ENCODE data around the gene TNKS2. TPM values are rescaled to one million over a fixed set of nuclear protein-coding genes. Genes with fewer than 3 reads are reported as not detected.

TNKS2 gene
- total RNA-seq, 1 donor from 2014 or later: 36.3 TPM

- TF ChIP-seq CTCF (IDR thresholded peaks at IDR 0.05) (no peak), POLR2AphosphoS5 (IDR thresholded peaks at IDR 0.05; ENCODE audit: insufficient read depth in 1 of 2, low read depth in 1 of 2) (no peak), POLR2A (IDR thresholded peaks at IDR 0.05) (no peak)
- no peaks in the 10 kb centered on the region for H3K4me1 ChIP-seq
- no peak for DNase-seq (ENCODE audit: extremely low spot score in 2 of 2)
- no peak overlapping the region for H3K4me3 ChIP-seq
- no peaks in the 10 kb centered on the region for H3K9me3 ChIP-seq
- no peak overlapping the region for H3K27ac ChIP-seq
- no peaks in the 10 kb centered on the region for H3K27me3 ChIP-seq
- H3K36me3 ChIP-seq: no peaks in the 10 kb centered on the region
- intact Hi-C loops (cut with DNase I): no loop called here
Measured at GRCh38 chr10:91772461-91772860, 25.8 kb upstream of the TNKS2 start.

- Histone ChIP-seq H3K36me3 (no peaks in the 10 kb centered on the region), H3K27ac (no peak overlapping the region), H3K9me3 (no peaks in the 10 kb centered on the region), H3K4me3 (no peak overlapping the region), H3K27me3 (no peaks in the 10 kb centered on the region), H3K4me1 (no peaks in the 10 kb centered on the region)
- DNase-seq (ENCODE audit: extremely low spot score in 2 of 2): no peak
- intact Hi-C loops (cut with DNase I): no loop called here
- no peak for TF ChIP-seq CTCF (IDR thresholded peaks at IDR 0.05)
- no peak for TF ChIP-seq POLR2AphosphoS5 (IDR thresholded peaks at IDR 0.05; ENCODE audit: insufficient read depth in 1 of 2, low read depth in 1 of 2)
- TF ChIP-seq POLR2A (IDR thresholded peaks at IDR 0.05): no peak
Measured at GRCh38 chr10:91772869-91773268, 25.4 kb upstream of the TNKS2 start.

- H3K27ac ChIP-seq: no peak overlapping the region
- no peaks in the 10 kb centered on the region for H3K4me1 ChIP-seq
- H3K4me3 ChIP-seq: no peak overlapping the region
- TF ChIP-seq CTCF (IDR thresholded peaks at IDR 0.05) (no peak), POLR2AphosphoS5 (IDR thresholded peaks at IDR 0.05; ENCODE audit: insufficient read depth in 1 of 2, low read depth in 1 of 2) (no peak), POLR2A (IDR thresholded peaks at IDR 0.05) (no peak)
- no peak for DNase-seq (ENCODE audit: extremely low spot score in 2 of 2)
- no peaks in the 10 kb centered on the region for H3K9me3 ChIP-seq
- intact Hi-C loops (cut with DNase I): no loop called here
- H3K27me3 ChIP-seq: no peaks in the 10 kb centered on the region
- H3K36me3 ChIP-seq: no peaks in the 10 kb centered on the region
Measured at GRCh38 chr10:91774571-91774970, 23.7 kb upstream of the TNKS2 start.

GRCh38 chr10:91775731-91776130 lies 22.5 kb upstream of the TNKS2 start:
- intact Hi-C loops (cut with DNase I): no loop called here
- no peak for TF ChIP-seq POLR2A (IDR thresholded peaks at IDR 0.05)
- no peak for TF ChIP-seq POLR2AphosphoS5 (IDR thresholded peaks at IDR 0.05; ENCODE audit: insufficient read depth in 1 of 2, low read depth in 1 of 2)
- no peak for TF ChIP-seq CTCF (IDR thresholded peaks at IDR 0.05)
- Histone ChIP-seq H3K27ac (no peak overlapping the region), H3K4me3 (no peak overlapping the region), H3K27me3 (no peaks in the 10 kb centered on the region), H3K36me3 (no peaks in the 10 kb centered on the region), H3K4me1 (no peaks in the 10 kb centered on the region), H3K9me3 (no peaks in the 10 kb centered on the region)
- no peak for DNase-seq (ENCODE audit: extremely low spot score in 2 of 2)

GRCh38 chr10:91776266-91776665 lies 22.0 kb upstream of the TNKS2 start:
- no peaks in the 10 kb centered on the region for H3K4me1 ChIP-seq
- H3K27me3 ChIP-seq: no peaks in the 10 kb centered on the region
- DNase-seq (ENCODE audit: extremely low spot score in 2 of 2): no peak
- TF ChIP-seq POLR2AphosphoS5 (IDR thresholded peaks at IDR 0.05; ENCODE audit: insufficient read depth in 1 of 2, low read depth in 1 of 2) (no peak), CTCF (IDR thresholded peaks at IDR 0.05) (no peak), POLR2A (IDR thresholded peaks at IDR 0.05) (no peak)
- no peaks in the 10 kb centered on the region for H3K9me3 ChIP-seq
- no peaks in the 10 kb centered on the region for H3K36me3 ChIP-seq
- intact Hi-C loops (cut with DNase I): no loop called here
- H3K4me3 ChIP-seq: no peak overlapping the region
- H3K27ac ChIP-seq: no peak overlapping the region
